Adrenal gland (tissue), 19 donors: Measurements from ENCODE around the gene OR4F29. TPM values are rescaled to one million over a fixed set of nuclear protein-coding genes. Genes with fewer than 3 reads are reported as not detected.
"Not testable (repeated sequence)": the region's sequence is repeated elsewhere in the genome, so short reads cannot be mapped to it uniquely, and the experiment has no call there.

ENCODE experiments used
- DNase-seq, 7 donors: peaks; one replicate each; pipeline ENCODE4 v3.0.0-alpha.2; 2019 to 2020
- H3K27ac ChIP-seq, 5 donors: fragments of 200-600 bp; sonication (generic) in 4 of 5; 1 replicate in 3 of 5; 2 replicates in 2 of 5; pipeline versions ENCODE4 v1.5.1 to v1.8.0; 2016 to 2020; ENCODE audit warnings: mild to moderate bottlenecking in 1 of 5
- H3K27me3 ChIP-seq: fragments of 200-600 bp; 2 replicates; pipeline ENCODE4 v1.8.0; 2021
- H3K36me3 ChIP-seq, 2 donors: fragments of 200-600 bp; replicated peaks in 1 of 2; 1 replicate in 1 of 2; 2 replicates in 1 of 2; pipeline versions ENCODE4 v1.5.1 to v1.8.0; 2018 to 2022
- H3K4me1 ChIP-seq, 2 donors: fragments of 200-600 bp; replicated peaks in 1 of 2; 1 replicate in 1 of 2; 2 replicates in 1 of 2; pipeline versions ENCODE4 v1.5.1 to v1.8.0; 2018 to 2021
- H3K4me3 ChIP-seq, 4 donors: fragments of 200-600 bp; sonication (generic) in 3 of 4; one replicate each; pipeline ENCODE4 v1.5.1; 2016 to 2018
- H3K9me3 ChIP-seq, 3 donors: fragments of 200-600 bp; sonication (generic) in 1 of 3; replicated peaks in 1 of 3; 1 replicate in 2 of 3; 2 replicates in 1 of 3; pipeline versions ENCODE4 v1.5.1 to v1.8.0; 2016 to 2021
- intact Hi-C, 2 donors: fragments of 100-400 bp; cut with DNase I; formaldehyde crosslinking; loops; one replicate each; pipeline versions ENCODE4 v1.14.1 to v1.15.0; 2022 to 2023
- long read RNA-seq, 10 donors: library from polyadenylated mRNA in 3 of 10; unstranded in 2 of 10; stranded (forward) in 1 of 10; transcript quantifications; one replicate each; pipeline ENCODE4 v2.0.0 and lab custom pipeline, GENCODE V29; 2021 to 2026
- polyA plus RNA-seq, 3 donors: library from polyadenylated mRNA; stranded (reverse); fragments of 200-250 nt in 2 of 3; fragments of 350-450 nt in 1 of 3; fragmentation: Illumina TruSeq in 1 of 3; extraction: RNeasy Lipid Tissue Mini Kit (QIAGEN cat#74804) in 1 of 3; gene quantifications; one replicate each; pipeline ENCODE4 v1.2.3, GENCODE V29; 2013 to 2014
- total RNA-seq, 9 donors: library from RNA; depleted of rRNA in 4 of 9; stranded (reverse); fragments of >200 nt in 4 of 9; fragments of 120-200 nt in 1 of 9; fragmentation: NEBNext Ultra II Directional in 1 of 9; extraction: Animal tissue kit (Norgen Biotek cat#: 25700) in 1 of 9; gene quantifications; one replicate each; pipeline versions ENCODE4 v1.1.0 to v1.2.4, GENCODE V29; 2013 to 2023
- donor health status: healthy with polysubstance abuse.
- donor health status: Bipolar disorder and iron deficiency.
- donor health status: DM: yes; HTN: yes; CAD: no.
- donor health status: DM: no; HTN: no; CAD: no.
- donor health status: DM: no; HTN: no; CAD: no.
- donor health status: DM: yes; HTN: yes; CAD: no.

The OR4F29 gene
- total RNA-seq, result under 1 TPM in 1 of 9 donors, not detected in 8; 0.22 TPM
- polyA plus RNA-seq, result not detected
- long read RNA-seq, donor 1, result 0 reads
- long read RNA-seq, donor 2, result 0 reads
- long read RNA-seq, donor 3, result 0 reads
- long read RNA-seq, donor 4, result 0 reads
- long read RNA-seq, donor 5, result 0 reads
- long read RNA-seq, donor 6, result 0 reads
- long read RNA-seq, donor 7, result 0 reads
- long read RNA-seq, donor 8, result 0 reads
- long read RNA-seq, donor 9, result 0 reads
- long read RNA-seq, donor 10, result 0 reads

GRCh38 chr1:451578-451977 lies at the start of gene OR4F29:
Gene OR4F29 (minus strand): TSS chr1:451678. CDS start chr1:451678, 0 bp downstream.
- H3K9me3 ChIP-seq, H3K4me1 ChIP-seq, intact Hi-C loops, H3K36me3 ChIP-seq, H3K27me3 ChIP-seq, H3K27ac ChIP-seq, H3K4me3 ChIP-seq, DNase-seq: not testable (repeated sequence)

Other genes with a start within 250 kb of the OR4F29 start
- gene OR4F16, start 235.0 kb upstream of the OR4F29 start, total RNA-seq, result under 1 TPM in 1 of 9 donors, not detected in 8; 0.22 TPM
- not detected for gene OR4F16, start 235.0 kb upstream of the OR4F29 start, polyA plus RNA-seq